T follicular helper cell (primary cell): ENCODE data around the gene AK8.
A peak's percentile ranks its signal among the peaks of the same experiment; 100 is the strongest.

Source experiments
- DNase-seq: peaks from one replicate; pipeline ENCODE4 v3.0.0-alpha.2; 2020; ENCODE audit warnings: low read depth

The AK8 gene

DNA sequence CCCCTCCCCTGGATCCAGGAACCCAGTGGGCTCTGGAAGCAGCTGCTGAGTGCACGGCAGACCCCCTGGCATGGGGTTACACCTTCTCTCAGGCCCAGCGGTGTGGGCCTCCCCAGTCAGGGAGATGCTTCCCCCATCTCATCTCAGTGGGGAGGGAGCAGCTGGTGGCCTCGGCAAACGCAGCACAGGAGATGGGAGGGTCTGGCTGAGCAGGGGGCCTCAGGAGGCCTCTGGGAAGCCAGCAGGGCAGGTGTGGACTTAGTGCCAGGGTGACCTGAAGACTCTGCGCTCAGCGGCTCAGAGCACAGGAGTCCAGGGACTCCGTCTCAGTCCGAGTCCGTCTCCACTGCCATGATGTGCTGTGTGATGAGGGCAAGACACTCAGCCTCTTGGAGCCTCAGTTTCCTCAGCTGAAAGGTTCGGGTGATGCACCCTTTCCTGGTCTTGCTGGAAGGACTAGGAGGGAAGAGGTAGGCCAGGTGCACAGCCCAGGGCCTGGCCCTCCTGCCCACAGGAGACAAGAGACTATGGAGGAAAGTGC lies 107.2 kb downstream of the AK8 start:
- DNase-seq = no peak

DNA sequence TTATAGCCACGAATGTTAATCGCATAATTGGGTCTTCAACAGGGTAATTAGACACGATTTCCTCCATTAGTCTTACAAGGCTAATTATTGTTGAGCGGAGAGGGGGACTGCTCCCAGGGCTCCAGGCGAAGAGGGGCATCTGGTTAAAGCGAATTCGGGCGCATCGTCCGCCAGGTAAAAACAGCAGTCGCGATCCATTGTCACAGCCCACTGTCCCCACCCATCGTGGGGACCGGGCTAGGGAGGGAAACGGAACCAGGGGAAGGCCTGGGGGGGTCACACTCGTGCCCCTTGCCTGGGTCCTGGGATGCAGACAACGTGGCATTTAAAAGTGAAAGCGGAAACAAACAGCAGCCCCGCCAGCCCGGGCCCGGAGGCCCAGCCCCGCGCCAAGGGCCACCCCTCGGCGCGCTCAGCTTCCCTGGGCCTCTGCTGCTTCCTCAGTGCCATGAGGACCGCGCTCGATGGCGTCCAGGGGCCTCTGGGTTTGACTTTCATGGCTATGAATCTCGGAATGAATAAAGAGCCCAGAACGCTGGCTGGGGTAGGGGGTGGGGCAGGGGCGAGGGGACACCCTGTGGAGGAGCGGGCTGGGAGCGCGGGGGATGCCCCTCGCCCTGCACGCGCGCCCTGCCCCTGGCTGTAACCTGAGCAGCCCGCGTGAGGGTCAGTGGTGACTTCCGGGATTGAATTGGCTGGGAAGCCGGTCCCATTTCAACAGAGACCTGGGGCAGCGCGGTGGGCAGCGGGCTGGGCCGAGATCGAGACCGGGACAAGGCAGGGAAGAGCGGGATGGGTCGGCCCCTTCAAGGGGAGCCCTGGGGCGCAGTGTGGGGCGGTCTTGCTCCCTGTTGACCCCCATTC lies 107.9 kb downstream of the AK8 start:
- peak; percentile 39 for DNase-seq

DNA sequence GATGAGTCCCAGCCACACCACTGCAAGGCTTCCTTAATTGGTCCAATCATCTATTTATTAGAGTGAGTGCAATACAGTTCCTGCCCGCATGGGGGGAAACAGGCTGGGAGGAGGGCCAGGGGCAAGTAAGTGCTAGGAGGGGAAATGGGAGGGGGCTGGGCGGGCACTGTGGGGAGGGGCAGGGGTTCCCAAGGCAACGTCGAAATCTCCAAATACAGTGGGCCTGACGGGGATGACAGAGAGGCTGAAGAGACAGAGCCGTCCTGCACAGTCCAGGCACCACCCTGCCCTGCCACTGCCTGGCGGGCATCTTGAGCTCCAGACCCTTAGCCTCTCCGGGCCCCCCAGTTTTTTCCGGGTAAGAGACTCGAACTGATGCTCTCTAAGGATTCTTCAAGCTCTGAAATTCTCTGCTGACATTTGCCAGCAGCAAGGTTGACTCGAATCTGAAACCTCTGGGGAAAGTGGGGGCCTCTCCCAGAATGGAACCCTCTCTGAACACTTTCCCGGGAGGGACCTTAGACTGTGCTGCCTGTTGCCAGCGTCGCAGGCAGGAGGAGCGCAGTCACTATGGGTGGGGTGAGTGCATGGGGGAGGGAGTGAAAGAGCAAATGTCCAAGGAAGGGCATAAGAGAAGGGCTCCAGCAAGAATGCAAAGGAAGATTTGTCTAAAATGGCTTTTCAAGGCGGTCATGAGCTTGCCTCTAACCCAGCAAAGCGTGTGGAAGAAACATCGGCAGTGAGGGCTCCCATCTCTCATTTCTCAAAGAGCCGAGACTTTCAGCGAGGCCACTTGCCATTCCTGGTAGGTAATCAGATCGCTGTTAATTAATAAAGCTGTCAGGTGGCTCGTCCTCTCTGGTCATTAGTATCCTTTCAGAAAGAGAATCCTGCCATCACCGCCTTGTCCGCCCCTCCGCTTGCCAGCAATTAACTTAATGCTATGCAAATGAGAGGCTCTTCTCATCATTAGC lies 108.9 kb downstream of the AK8 start:
- DNase-seq = peak; percentile 50

DNA sequence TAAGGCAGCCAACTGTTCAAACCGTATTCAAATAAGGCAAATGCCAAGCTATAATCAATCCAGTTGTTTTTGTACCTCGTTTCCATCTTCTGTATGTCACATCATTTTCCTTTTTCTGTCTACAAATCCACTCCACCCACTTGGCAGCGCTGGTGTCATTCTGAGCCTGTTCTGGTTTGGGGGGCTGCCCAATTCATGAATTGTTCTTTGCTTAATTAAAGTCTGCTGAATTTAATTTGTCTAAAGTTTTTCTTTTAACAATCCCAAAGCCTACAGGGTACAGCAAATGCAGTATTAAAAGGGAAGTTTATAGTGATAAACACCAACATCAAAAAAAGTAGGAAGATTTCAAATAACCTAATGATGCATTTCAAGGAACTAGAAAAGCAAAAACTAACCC lies 114.5 kb downstream of the AK8 start:
- no peak for DNase-seq

DNA sequence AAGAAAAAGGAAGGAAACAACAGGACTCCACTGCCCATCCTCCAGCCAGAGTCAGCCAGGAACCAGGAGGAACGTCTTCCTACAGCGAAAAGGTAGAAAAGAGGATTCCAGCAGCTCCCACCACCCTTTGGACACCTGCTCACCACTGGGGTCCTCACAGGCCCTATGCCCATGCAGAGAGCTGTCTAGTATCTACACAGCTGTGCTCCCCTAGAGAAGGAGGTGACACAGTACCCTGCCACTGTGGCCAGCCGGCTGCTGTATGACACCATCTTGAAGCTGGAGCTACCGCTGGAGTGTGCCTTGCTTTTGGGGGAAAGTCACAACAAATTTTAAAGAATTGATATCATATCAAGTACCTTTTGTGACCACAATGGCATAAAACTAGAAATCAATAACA lies 115.2 kb downstream of the AK8 start:
- DNase-seq = no peak

DNA sequence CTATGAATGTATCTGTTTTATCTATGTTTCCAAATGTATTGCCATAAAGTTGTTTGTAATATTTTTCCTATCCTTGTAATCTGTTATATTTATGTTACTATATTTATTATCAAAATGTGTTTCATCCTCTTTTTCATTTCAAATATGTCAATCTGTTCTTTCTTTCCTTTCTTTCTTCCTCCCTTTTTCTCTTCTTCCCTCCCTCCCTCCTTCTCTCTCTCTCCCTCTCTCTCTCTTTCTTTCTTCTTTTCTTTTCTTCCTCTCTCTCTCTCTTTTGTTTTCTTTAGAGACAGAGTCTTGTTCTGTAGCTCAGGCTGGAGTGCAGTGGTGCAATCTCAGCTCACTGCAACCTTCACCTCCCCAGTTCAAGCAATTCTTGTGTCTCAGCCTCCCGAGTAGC lies 116.5 kb downstream of the AK8 start:
- no peak for DNase-seq

DNA sequence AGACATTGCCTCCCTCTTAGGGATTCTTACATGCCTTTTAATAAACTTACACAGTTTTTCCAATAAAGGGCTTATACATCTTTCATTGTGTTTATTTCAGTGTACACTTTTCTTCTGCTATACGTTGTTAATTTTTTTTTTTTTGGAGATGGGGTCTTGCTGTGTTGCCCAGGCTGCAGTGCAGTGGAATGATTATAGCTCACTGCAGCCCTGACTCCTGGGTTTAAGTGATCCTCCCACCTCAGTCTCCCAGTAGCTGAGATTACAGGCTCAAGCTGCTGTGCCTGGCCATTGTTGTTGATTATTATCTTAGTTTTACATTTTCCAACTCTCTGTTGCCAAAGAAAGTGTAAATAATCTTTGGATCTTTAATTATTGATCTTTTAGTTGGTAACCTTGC lies 118.0 kb downstream of the AK8 start:
- DNase-seq = no peak

DNA sequence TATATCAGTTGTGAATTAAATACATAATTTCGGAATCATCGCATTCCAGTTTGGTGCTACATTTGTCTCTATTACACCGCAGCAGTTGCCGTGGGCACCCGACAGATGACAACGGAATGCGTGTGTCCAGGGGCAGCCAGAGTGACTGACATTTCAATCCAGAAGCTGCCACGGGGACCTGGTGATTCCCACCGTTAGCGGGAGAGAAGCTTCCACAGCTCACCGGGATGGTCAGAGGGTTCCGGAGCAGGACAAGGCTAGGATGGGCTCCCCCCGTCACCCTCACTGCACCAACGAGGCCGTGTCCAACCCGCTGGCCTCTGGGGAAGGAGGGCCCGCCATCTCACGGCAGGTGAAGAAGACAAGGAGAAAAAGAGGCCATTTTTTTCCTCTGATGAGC lies 121.1 kb downstream of the AK8 start:
- DNase-seq = no peak

DNA sequence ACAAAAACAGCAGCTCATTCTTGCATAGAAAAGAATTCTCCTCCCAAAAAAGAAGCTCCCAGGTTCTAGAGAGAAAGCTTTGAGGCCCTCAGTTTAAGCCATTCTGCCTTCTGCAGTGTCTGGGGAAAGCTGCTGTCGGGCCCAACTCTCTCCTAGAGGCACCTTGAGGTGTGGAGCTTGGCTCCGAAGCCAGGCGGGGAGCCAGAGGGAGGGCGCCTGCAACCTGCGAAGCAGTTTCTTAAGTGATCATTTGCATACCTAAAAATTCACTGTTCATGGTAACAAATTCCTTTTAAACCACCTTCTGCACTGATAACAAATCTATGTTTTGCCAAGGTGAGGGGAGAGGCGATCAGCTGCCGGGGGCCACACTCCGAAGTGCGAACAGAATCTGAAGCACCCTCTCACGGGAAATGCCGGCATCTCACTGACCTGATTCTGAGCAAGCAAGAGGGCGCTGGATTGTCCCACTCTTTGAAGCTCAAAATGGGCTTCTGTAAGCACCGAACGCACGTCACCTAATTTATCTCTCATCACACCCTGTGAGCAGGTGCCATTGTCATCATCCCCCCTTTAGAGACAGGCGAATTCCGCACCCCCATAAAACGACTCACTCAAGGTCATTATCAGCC lies 121.8 kb downstream of the AK8 start:
- no peak for DNase-seq

DNA sequence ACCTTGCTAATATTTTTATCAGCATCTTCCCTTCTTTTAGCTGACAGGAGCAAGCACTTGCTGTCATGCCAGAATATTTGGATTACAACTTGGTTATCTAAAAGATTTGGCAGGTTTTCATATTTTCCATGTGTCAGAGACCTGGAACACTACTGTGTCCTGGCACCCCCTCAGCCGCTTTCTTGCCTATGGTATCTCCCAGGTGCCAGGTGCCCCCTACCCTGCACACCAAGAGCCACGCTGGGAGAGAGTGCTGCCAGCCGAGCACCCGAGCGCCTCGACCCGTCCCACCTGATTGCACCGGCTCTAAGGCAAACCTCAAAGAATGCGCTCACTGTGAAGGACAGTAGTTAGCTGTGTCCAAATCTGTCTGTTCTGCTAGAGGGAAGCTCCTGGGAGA lies 123.0 kb downstream of the AK8 start:
- DNase-seq = no peak

DNA sequence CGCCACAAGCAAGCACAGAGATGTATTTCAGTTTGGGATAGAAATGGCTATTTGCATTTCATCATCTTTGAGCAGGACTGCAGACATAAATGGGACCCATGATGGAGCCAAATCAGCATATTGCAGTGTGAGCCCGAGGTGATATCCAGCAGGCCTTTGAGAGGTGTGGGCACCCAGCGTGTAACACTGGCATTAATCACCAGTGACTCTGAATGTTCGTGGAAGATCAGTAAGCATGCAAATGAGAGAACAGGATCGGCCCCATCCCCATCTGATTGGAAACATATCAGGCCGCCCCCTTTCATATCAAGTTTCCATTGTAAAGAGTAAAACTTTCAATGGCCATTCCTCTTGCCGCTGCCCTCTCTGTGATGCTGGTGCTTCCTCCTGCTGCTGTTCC lies 123.8 kb downstream of the AK8 start:
- DNase-seq = no peak

DNA sequence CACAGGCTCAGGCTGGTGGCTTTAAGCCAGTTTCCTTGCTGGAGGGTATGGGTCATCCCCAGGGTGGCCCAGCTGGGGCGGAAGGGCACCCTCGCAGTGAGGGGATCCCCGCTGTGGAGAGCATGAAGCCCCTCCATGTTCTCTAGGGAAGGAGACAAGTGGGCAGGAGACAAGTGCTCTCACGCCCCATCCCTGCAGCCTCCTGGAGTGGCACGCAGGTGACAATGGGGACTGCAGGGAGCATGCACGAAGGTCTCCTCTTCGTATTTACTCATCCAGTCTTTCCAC lies 124.5 kb downstream of the AK8 start:
- DNase-seq = no peak

DNA sequence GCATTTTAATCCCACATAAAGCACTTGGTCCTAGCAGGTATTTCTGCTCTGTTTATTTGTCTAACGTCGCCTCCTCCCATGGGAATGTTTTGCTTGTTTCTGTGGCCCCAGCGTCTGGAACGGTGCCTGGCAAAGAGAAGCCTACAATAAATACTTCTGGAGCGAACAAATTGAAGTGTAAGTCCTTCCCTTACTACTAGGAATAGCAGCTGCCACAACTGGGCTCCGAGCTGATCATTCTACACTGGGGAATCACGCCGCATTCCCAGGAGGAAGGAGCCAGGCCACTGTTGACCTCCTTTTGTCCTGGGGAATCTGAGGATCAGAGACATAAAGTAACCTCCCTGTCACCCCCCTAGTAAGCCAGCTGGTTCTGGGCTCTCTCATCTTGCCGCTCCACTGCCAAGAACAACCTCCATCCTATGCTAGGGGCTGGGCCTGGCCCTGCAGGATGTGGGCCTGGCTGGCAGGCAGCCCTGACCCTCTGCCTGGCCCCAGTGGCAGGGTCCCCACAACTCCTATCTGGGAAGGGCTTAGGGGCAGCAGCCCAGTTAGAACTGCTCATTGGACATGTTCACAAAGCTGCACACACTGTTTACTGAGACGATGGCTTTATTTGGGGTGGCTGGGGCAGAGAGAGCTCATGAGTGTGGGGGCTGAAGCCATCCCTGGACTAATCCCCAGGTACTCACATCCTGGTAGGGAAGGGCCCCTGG lies 125.0 kb downstream of the AK8 start:
- DNase-seq = no peak

DNA sequence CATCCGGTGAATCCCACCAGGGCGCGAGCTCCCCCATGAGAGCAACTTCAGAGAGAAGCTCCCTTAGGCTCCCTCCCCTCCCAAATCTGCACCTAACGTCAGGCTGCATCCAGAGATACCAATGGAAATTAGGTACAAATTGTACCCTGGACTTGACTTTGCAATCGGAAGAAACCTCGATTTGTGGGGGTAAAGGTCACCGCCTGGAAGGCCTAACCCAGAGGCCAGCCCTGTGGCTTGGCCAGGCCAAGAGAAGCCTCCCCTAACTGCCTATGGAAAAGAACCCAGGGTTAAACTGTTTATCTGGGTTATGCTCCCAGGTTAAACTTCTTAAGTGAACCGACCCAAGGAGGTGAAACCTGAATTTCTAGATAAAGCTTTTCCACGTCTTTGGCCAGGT lies 127.4 kb downstream of the AK8 start:
- no peak for DNase-seq

DNA sequence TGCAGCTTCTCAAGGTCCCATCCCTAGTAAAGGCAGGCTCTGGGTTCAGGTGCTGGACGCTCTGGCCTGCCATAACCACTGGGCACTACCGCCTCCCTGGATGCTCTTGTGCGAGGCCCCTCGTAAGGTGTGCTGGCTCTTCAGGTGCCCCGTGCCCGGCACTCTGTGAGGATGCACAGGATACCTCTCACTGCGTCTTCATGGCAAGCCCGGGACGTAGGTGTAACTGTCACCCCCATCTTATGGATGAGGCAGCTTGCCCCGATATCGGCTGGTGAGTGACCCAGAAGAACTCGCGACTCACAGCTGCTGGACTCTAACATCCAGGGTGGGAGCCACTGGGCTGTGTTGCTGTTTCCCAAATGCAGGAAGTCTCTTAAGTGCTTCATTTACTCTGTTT lies 128.8 kb downstream of the AK8 start:
- DNase-seq = no peak

DNA sequence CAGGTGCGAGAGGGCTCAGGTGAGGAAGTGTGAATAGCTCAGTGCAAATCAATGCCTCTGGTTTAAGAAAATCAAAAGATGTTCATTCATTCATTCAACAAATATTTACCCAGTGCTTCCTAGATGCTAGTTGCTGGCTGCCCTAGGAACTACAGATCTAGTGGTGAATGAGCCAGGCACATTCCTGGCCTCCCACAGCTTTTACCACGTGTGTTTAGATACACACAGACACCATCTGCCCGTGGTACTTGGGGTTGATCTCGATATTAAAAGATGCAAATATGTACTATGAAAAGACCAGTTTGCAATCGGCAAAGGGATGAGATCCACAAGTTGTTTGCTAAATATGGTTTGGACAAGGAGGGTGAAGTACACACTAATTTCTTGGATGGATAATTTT lies 129.6 kb downstream of the AK8 start:
- no peak for DNase-seq

DNA sequence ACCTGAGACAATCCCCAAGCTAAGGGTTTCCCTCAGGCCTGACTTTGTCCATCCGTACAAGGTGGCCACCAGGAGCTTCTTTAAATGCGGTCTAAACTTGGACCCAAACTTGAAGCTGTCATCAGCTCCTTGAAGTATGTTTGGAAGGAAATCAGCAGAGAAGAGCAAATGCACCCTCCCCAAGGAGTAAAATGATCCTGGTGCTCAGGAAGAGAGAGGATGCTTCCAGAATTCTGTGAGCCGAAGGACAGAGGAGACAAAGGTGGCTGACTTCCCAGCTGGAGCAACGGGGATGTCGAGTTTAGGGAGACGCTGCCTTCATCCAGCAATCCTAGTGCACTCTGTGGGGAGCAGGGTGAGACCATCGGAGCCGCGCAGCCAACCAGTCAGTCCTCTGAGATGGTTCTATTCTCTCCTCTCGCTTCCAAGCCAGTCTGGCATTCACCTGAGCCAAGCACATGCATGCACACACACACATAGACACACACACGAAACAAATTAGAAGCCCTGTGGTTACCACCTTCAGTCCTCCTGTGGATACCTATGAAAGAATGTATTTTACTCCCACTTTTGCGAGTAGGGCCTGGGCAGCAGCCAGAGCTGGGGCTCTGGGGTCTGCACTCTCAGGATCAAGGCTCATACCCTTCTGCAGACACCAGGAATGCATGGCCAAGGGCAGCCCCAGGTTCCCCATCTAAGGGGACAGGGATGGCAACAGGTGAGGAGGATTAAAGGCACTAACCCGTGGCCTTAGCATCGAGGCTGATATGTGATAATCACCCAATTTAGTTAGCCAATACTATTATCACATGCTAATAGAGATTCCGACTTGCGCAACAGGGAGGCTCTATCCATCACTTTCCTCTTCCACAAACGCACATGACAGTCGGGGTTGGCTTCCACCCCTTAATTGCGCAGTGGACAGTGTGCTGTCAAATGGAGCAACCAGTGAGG lies 132.1 kb downstream of the AK8 start:
- no peak for DNase-seq

DNA sequence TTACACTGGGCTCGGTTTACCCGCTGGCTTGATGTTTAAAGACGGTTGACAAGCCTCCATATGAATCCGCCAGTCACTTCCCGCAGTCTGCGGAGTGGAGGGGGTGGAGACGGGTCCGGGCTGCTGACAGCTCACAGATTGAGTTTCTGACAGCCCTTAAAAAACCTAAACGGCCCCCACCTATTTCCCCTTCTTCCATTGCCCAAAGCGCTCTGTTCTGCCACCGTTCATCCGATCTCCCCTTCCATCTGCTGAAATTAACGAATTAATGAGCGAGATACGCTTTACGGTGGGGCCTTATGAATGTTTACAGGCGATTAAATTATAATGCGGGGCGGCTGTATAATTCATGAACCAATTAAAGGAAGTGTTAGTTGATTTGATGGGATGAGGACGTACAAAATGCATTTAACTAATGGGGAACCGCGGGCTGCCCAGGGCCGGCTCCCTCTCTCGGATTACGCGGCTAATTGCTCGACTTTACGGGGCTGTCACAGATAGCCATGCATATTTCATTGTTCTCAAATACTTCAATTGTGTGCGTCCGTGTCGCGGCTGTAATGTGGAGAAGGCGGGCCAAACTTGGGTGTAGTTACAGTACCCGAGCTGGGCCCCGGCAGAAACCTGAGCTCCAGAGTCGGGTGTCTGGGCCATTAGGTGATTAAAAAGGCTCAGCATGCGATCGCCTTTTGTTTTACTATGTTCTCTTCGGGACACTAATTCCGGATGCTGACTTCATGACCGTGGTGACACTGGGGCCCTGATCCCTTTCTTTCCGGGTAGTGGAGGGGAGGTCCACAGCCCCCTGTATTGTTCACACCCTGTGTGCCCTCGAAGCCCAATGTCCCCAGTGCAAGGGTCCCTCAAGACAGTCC lies 133.0 kb downstream of the AK8 start:
- no peak for DNase-seq

DNA sequence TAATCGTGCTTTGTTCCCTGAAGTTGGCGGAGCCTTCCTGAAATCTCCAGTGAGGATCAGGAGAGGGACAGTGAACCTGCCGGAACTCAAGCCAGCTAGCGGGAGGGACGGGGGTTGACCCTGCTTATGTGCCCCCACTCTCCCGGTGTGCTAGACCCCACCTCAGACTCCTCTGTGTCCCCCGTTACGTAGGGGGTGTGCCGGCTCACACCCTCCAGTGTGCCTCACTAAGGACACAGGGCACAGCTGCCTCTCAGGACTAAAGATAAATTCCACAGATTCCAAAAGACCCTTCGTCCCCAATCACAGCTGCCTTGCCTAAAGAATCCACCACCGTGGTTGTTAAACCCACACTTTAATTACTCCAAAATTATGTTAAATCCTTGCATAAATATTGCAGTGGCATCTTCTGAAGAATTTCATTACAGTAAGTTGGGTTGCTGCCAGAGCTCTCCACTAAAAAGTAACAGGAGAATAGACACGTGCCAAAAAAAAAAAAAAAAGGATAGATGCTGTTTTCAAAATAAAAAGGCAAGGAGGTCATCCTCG lies 134.1 kb downstream of the AK8 start:
- DNase-seq = no peak
